Mammary epithelial cell (primary cell): ENCODE data around the gene SMR3B.

ENCODE experiments used
- CTCF ChIP-seq, 2 donors: IDR thresholded peaks in 1 of 2; conservative IDR thresholded peaks in 1 of 2; 2 replicates each; pipeline ENCODE4 v1.5.1; 2011 to 2012; ENCODE audit warnings: inconsistent platforms in 2 of 2, low read length in 2 of 2, mild to moderate bottlenecking in 2 of 2, control low read depth in 1 of 2, low read depth in 1 of 2; ENCODE audit not compliant: insufficient read depth in 1 of 2; ENCODE audit errors: extremely low read depth in 1 of 2
- EZH2 ChIP-seq: IDR thresholded peaks from 2 replicates; pipeline ENCODE4 v1.6.1; 2012; ENCODE audit warnings: low read length, inconsistent platforms, borderline replicate concordance

- TF ChIP-seq CTCF (conservative IDR thresholded peaks at IDR 0.05 in 1 of 2, IDR thresholded peaks at IDR 0.05 in 1 of 2; ENCODE audit: extremely low read depth in 1 of 2, insufficient read depth in 1 of 2, low read depth in 1 of 2, low read length in 2 of 2): no peak
- TF ChIP-seq EZH2: no peak
These were observed 22.8 kb downstream of the SMR3B start for GRCh38 chr4:70405765-70406164.
